AG04449 (cell line): ENCODE measurements around the gene BCAS3.

Source experiments
- CTCF ChIA-PET: fragments of 350-600 bp; formaldehyde crosslinking; extraction: SDS; loops from one replicate; lab custom pipeline; 2021; ENCODE audit warnings: antibody characterized with exemption; lab: Yijun Ruan, JAX
- POLR2A ChIA-PET: fragments of 400-600, 350-600 bp; formaldehyde crosslinking; extraction: SDS; loops from one replicate; lab custom pipeline; 2020; ENCODE audit warnings: antibody characterized with exemption, inconsistent platforms; lab: Yijun Ruan, JAX
- DNase-seq: peaks from one replicate; pipeline ENCODE4 v3.0.0-alpha.2; 2010; ENCODE audit warnings: low read depth, low spot score
- H3K4me3 ChIP-seq: 2 replicates; pipeline ENCODE4 v1.5.1; 2011; ENCODE audit warnings: low read depth, mild to moderate bottlenecking, control low read depth, low read length
- CTCF ChIP-seq: IDR thresholded peaks from one replicate; pipeline ENCODE4 v1.5.1; 2011; ENCODE audit warnings: mild to moderate bottlenecking, moderate library complexity, low read length, control low read depth, inconsistent platforms; ENCODE audit not compliant: insufficient read depth; ENCODE audit errors: missing control alignments

BCAS3 gene

GRCh38 chr17:60989379-60989778 is 311.7 kb downstream of the BCAS3 start:
- H3K4me3 ChIP-seq = no peak overlapping the region
- no peak for DNase-seq
- ChIA-PET POLR2A (no interaction called here), CTCF (interaction anchor here (0.8 to 1.0 kb wide), 2 partner anchors 11 to 18 kb away, joined by 3 read pairs; no protein-coding TSS in a partner anchor)
- no peak for TF ChIP-seq CTCF

- CTCF ChIA-PET = interaction anchor here (1.0 kb wide), 1 partner anchor 18 kb away, joined by 3 read pairs; no protein-coding TSS in a partner anchor
Observed at GRCh38 chr17:60989846-60990245, 312.2 kb downstream of the BCAS3 start.

GRCh38 chr17:60993497-60993896 is 315.8 kb downstream of the BCAS3 start:
- H3K4me3 ChIP-seq = no peak overlapping the region
- TF ChIP-seq CTCF = no peak
- CTCF ChIA-PET = interaction anchor here (1.0 kb wide), 1 partner anchor 417 kb away, joined by 3 read pairs; no protein-coding TSS in a partner anchor
- POLR2A ChIA-PET = no interaction called here
- no peak for DNase-seq

More at GRCh38 chr17:60989846-60990245, 312.2 kb downstream of the BCAS3 start:
- DNase-seq = no peak
- POLR2A ChIA-PET = no interaction called here
- TF ChIP-seq CTCF = no peak
- H3K4me3 ChIP-seq = no peak overlapping the region

GRCh38 chr17:60995680-60996079 is 318.0 kb downstream of the BCAS3 start:
- H3K4me3 ChIP-seq = no peak overlapping the region
- TF ChIP-seq CTCF = no peak
- POLR2A ChIA-PET = no interaction called here
- CTCF ChIA-PET = interaction anchor here (1.0 to 1.6 kb wide), 2 partner anchors 275 to 416 kb away, joined by 3 to 4 read pairs; no protein-coding TSS in a partner anchor
- DNase-seq = no peak

GRCh38 chr17:61000911-61001310 is 323.3 kb downstream of the BCAS3 start:
- DNase-seq = no peak
- peak; percentile 29 for TF ChIP-seq CTCF
- POLR2A ChIA-PET = interaction anchor here (0.8 kb wide), 1 partner anchor 398 kb away, joined by 3 read pairs; the partner anchor contains the start of gene TBX2
- H3K4me3 ChIP-seq = no peak overlapping the region
- CTCF ChIA-PET = interaction anchor here (0.6 to 4.0 kb wide), 35 partner anchors 9 to 550 kb away, joined by 3 to 55 read pairs (median 3); partner anchors contain the start of gene TBX2

GRCh38 chr17:61002316-61002736 is 324.7 kb downstream of the BCAS3 start:
- CTCF ChIA-PET = interaction anchor here (1.0 to 4.0 kb wide), 7 partner anchors 137 to 407 kb away, joined by 3 to 55 read pairs (median 8); no protein-coding TSS in a partner anchor
- TF ChIP-seq CTCF = peak; percentile 7
- POLR2A ChIA-PET = no interaction called here
- no peak for DNase-seq
- no peak overlapping the region for H3K4me3 ChIP-seq
